ENCODE results near the gene GPC6. TPM values are rescaled to one million over a fixed set of nuclear protein-coding genes. Genes with fewer than 3 reads are reported as not detected.

GPC6 gene
- total RNA-seq, 1 donor from 2014 or later, result not detected

DNA sequence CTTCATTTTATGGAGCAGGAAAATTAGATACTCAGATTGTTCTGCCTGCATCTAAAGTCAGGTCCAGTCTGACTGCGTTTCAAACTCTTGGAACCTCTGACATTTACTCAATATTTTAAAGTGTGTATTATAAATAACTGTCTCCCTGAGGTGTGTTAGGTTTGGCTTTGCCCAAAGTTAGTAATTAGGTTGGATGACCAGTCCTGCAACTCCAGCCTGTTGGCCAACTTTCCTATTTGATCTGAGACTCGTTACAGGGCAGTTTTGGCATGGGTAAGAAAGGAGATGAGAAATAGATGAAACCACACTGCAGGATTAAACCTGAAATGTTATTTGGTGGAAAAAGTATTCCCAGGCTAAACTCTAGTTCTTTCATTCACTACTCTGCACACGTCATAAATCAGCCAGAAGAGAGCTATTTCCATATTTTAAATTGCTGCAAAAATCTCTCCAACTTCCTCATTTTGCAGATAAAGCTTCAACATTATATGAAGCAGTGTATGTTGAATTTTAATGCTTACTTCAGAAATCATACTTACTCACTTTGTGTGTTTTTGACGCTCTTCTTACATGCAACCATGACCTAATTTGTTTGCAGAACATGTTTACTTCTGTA is 895.8 kb downstream of the GPC6 start:
- no peak for ATAC-seq (ENCODE audit: low read depth)
- ChIA-PET POLR2A (no interaction called here), CTCF (no interaction called here)
- H3K9me3 Mint-ChIP-seq, result no peaks in the 10 kb centered on the region
- no peaks in the 10 kb centered on the region for H3K27me3 Mint-ChIP-seq
- intact Hi-C loops (cut with micrococcal nuclease), result no loop called here
- no peak overlapping the region for H3K27ac Mint-ChIP-seq
- H3K4me3 Mint-ChIP-seq, result no peak overlapping the region
- H3K4me1 Mint-ChIP-seq, result no peaks in the 10 kb centered on the region
- no peaks in the 10 kb centered on the region for H3K36me3 Mint-ChIP-seq (ENCODE audit: low read depth)
- no peak for DNase-seq
- TF ChIP-seq, protein P1, sequence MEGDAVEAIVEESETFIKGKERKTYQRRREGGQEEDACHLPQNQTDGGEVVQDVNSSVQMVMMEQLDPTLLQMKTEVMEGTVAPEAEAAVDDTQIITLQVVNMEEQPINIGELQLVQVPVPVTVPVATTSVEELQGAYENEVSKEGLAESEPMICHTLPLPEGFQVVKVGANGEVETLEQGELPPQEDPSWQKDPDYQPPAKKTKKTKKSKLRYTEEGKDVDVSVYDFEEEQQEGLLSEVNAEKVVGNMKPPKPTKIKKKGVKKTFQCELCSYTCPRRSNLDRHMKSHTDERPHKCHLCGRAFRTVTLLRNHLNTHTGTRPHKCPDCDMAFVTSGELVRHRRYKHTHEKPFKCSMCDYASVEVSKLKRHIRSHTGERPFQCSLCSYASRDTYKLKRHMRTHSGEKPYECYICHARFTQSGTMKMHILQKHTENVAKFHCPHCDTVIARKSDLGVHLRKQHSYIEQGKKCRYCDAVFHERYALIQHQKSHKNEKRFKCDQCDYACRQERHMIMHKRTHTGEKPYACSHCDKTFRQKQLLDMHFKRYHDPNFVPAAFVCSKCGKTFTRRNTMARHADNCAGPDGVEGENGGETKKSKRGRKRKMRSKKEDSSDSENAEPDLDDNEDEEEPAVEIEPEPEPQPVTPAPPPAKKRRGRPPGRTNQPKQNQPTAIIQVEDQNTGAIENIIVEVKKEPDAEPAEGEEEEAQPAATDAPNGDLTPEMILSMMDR (IDR thresholded peaks at IDR 0.05), result no peak

DNA sequence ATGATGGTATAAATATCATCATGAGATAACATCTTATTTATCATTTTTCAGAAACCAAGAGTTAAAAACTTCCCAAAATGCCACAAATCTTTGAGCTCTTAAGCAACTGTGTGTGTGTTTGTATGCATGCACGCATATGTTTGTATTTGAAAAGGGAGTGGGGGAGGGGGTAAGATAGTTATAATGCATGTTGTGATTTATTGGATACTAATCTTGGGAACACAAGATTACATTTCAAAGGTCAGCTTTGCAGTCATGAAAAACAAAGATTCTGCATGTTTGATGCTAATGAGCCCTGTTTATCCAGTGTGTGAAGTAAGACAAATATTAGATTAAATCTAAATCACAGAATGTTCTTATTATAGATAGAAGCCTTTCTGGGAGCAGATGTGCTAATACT is 897.0 kb downstream of the GPC6 start:
- DNase-seq (no peak), ATAC-seq (ENCODE audit: low read depth) (no peak)
- ChIA-PET POLR2A (no interaction called here), CTCF (no interaction called here)
- Mint-ChIP-seq H3K27ac (no peak overlapping the region), H3K4me3 (no peak overlapping the region), H3K4me1 (no peaks in the 10 kb centered on the region), H3K27me3 (no peaks in the 10 kb centered on the region), H3K9me3 (no peaks in the 10 kb centered on the region), H3K36me3 (ENCODE audit: low read depth) (no peaks in the 10 kb centered on the region)
- TF ChIP-seq, protein P1 (IDR thresholded peaks at IDR 0.05), result no peak
- intact Hi-C loops (cut with micrococcal nuclease), result no loop called here

DNA sequence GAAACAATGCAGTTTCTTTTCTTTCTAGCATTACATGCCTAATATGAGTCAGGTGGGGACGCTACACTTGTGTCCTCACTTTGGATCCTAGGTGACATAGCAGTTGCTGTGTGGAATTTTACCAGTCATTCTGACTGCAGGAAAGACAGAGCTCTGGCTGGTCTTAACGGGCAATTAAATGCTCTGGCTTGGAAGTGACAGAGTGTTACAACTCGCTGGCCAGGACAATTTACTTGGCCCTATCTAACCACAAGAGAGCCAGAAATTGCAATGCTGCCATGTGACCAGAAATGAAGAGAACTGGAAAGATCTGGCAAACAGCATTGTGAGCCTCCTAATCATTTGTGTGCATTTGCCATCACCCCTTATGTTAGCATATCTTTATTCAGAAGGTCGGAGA is 901.8 kb downstream of the GPC6 start:
- CTCF ChIA-PET, result no interaction called here

DNA sequence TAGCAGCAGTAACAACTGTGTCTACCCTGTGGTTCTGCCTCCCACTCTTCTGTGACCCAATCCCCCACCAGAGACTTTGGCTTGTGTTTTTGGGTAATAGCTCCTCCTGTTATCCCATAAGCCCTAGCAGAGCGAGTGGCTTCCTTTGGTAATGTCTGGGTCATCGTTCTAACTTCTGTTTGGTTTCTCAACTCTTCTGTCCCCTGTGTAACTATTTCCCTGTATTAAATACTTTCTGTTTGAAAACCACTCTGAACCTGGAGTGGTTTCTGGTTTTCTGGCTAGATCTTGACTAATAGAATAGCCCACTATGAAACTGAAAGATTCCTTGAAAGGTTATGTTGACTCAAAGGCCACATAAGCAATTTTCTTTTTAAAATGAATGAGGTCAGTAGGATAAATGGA is 902.9 kb downstream of the GPC6 start:
- ChIA-PET POLR2A (no interaction called here), CTCF (no interaction called here)
- no peak for DNase-seq
- Mint-ChIP-seq H3K4me1 (no peaks in the 10 kb centered on the region), H3K36me3 (ENCODE audit: low read depth) (no peaks in the 10 kb centered on the region), H3K9me3 (no peaks in the 10 kb centered on the region), H3K27ac (no peak overlapping the region), H3K4me3 (no peak overlapping the region), H3K27me3 (no peaks in the 10 kb centered on the region)
- TF ChIP-seq, protein P1 (IDR thresholded peaks at IDR 0.05), result no peak
- intact Hi-C loops (cut with micrococcal nuclease), result no loop called here
- ATAC-seq (ENCODE audit: low read depth), result no peak

More for the DNA sequence above, 901.8 kb downstream of the GPC6 start:
- Mint-ChIP-seq H3K36me3 (ENCODE audit: low read depth) (no peaks in the 10 kb centered on the region), H3K4me3 (no peak overlapping the region), H3K4me1 (no peaks in the 10 kb centered on the region), H3K27me3 (no peaks in the 10 kb centered on the region), H3K9me3 (no peaks in the 10 kb centered on the region), H3K27ac (no peak overlapping the region)
- no peak for ATAC-seq (ENCODE audit: low read depth)
- TF ChIP-seq, protein P1 (IDR thresholded peaks at IDR 0.05), result no peak
- intact Hi-C loops (cut with micrococcal nuclease), result no loop called here
- POLR2A ChIA-PET, result no interaction called here
- no peak for DNase-seq

DNA sequence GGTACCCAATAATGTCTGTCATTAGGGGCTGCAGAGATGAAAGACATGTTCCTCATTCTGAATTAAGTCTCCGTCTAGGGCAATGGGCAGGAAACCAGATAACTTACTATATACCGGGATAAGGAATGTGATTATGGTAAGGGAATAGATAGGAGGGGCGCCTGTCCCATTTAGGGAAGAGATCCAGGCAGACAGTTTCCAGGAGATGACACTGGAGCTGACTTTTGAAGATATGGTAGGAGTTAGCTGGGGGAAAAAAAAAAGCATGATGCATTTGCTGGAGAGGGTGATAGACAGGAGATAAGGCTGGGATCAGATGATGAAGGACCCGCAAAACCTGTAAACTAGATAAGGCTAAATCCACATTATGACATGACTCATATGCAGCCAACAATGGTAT is 912.2 kb downstream of the GPC6 start:
- no peak overlapping the region for H3K27ac Mint-ChIP-seq
- CTCF ChIA-PET, result no interaction called here
- TF ChIP-seq, protein P1 (IDR thresholded peaks at IDR 0.05), result no peak
- H3K36me3 Mint-ChIP-seq (ENCODE audit: low read depth), result no peaks in the 10 kb centered on the region
- DNase-seq (no peak), ATAC-seq (ENCODE audit: low read depth) (no peak)
- POLR2A ChIA-PET, result no interaction called here
- no peak overlapping the region for H3K4me3 Mint-ChIP-seq
- no peaks in the 10 kb centered on the region for H3K4me1 Mint-ChIP-seq
- H3K27me3 Mint-ChIP-seq, result no peaks in the 10 kb centered on the region
- intact Hi-C loops (cut with micrococcal nuclease), result no loop called here
- no peaks in the 10 kb centered on the region for H3K9me3 Mint-ChIP-seq
